GM12892 (cell line): ENCODE data around the gene CFAP61.

ENCODE experiments used
- DNase-seq: peaks from one replicate; pipeline ENCODE4 v3.0.0; 2011; ENCODE audit not compliant: insufficient read length
- FAIRE-seq: peaks from 2 replicates; lab custom pipeline; 2011; peaks lifted over from hg19 to GRCh38; lab: Jason Lieb, UNC
- POLR2A ChIP-seq: IDR thresholded peaks from 2 replicates; pipeline ENCODE4 v1.6.1; 2011; ENCODE audit warnings: low read depth, low read length, control low read depth
- POLR2AphosphoS5 ChIP-seq: IDR thresholded peaks from 2 replicates; pipeline ENCODE4 v1.6.1; 2011; ENCODE audit warnings: low read depth, low read length, control low read depth
- TAF1 ChIP-seq: IDR thresholded peaks from 2 replicates; pipeline ENCODE4 v1.6.1; 2011; ENCODE audit warnings: low read depth, mild to moderate bottlenecking, control low read depth, low read length, borderline replicate concordance

The CFAP61 gene

GRCh38 chr20:20406306-20406705, 354.0 kb downstream of the CFAP61 start:
- no peak for TF ChIP-seq POLR2AphosphoS5
- DNase-seq (no peak), FAIRE-seq (no peak)

DNA sequence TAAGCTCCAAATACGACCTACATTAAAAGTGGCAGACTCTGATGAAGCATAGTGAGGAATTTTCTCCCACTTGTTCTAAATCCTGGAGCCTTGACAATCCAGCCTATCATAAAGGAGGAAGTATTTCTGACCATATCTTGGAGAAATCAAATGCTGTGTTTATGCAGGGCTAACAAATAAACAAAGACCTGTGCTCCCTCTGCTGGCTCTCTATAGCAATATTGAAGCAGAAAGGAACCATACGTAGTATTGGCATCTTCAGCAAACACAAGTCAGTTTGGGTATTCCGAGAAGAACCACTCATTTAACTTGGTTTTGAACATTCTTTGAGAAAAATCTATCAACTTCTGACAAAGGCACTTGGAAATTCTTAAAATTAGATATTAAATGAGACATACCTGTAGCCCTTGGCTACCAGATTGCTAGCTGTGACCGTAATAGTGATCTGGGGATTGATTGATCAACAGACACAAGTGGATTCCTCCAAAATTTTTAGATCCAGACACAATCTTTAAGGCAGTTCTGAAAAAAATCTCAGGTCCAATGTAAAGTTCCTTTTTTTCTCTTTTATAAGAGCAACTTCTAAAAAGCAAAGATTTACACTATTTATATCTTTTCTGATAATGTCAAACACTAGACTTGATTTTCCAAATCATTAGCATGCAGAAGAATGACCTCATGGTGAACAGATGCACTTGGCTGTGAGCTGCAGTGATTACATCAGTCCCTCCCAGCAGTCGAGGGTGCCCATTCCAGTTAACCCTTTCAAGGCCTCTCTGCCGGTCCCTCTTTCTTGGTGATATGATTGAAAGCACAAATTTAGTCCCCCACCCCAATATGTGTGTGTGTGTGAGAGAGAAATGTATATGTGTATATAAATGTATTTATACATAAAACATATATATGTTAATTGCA, 355.8 kb downstream of the CFAP61 start:
- FAIRE-seq = no peak
- TF ChIP-seq TAF1 = no peak
- TF ChIP-seq POLR2AphosphoS5 = no peak
- TF ChIP-seq POLR2A = no peak
- no peak for DNase-seq

DNA sequence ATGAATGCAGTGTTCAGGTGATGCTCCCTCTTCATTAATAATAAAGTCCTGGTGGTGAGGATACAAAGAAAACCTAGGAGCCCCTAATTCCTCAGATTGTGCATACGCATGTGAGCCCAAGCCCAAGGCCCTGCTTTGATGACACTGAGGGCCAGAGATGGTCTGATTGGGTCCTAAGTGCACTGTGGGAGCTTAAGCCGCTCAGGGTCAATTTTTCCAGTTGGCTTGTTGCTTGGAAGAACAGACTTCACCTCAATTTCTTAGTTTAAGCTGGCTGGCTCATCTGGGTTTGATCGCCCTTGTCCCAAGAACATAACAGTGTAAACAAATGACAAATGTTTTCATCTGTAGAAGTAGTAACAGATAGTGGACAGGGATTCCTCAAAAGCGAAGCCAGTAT, 357.0 kb downstream of the CFAP61 start:
- FAIRE-seq = no peak
- no peak for DNase-seq
- TF ChIP-seq POLR2AphosphoS5 (no peak), TAF1 (no peak), POLR2A (no peak)
